SK-N-MC (cell line): Measurements from ENCODE around the gene FGF14.

Experiments
- DNase-seq: peaks from one replicate; pipeline ENCODE4 v3.0.0-alpha.2; 2011; ENCODE audit warnings: low read depth, low spot score
- H3K27ac ChIP-seq: fragments of 200-600 bp; sonication (generic); 2 replicates; pipeline ENCODE4 v1.5.1; 2016; ENCODE audit warnings: mixed run types
- H3K36me3 ChIP-seq: fragments of 200-600 bp; sonication (generic); 2 replicates; pipeline ENCODE4 v1.6.1; 2017; ENCODE audit warnings: antibody characterized with exemption, low read length, mixed read lengths; ENCODE audit not compliant: insufficient read depth
- H3K4me3 ChIP-seq: fragments of 200-600 bp; sonication (generic); 2 replicates; pipeline ENCODE4 v1.5.1; 2016
- H3K9ac ChIP-seq: fragments of 200-600 bp; sonication (generic); 2 replicates; pipeline ENCODE4 v1.8.0; 2017; ENCODE audit warnings: mixed run types, mixed read lengths; ENCODE audit not compliant: insufficient read length
- H3K9me3 ChIP-seq: fragments of 200-600 bp; sonication (generic); 2 replicates; pipeline ENCODE4 v1.6.1; 2017; ENCODE audit warnings: low read depth, mild to moderate bottlenecking, antibody characterized with exemption, low read length, moderate library complexity, mixed read lengths
- EZH2 ChIP-seq: fragments of 200-600 bp; sonication (generic); IDR thresholded peaks from one replicate; pipeline ENCODE4 v1.6.1; 2017; ENCODE audit warnings: antibody characterized with exemption
- FOXP2 ChIP-seq: optimal IDR thresholded peaks from 2 replicates; pipeline ENCODE3; 2011; ENCODE audit warnings: mild to moderate bottlenecking, moderate library complexity; ENCODE audit not compliant: insufficient read depth; ENCODE audit errors: extremely low read length, control extremely low read depth
- POLR2AphosphoS5 ChIP-seq: IDR thresholded peaks from 2 replicates; pipeline ENCODE4 v1.6.1; 2012; ENCODE audit warnings: mild to moderate bottlenecking, low read depth, low read length, borderline replicate concordance

Gene FGF14

GRCh38 chr13:102399791-102400674, 1.8 kb downstream of the FGF14 start:
- TF ChIP-seq FOXP2 (no peak), POLR2AphosphoS5 (no peak; the same call in 1 of the 2 replicates), EZH2 (no peak)
- DNase-seq = no peak
- Histone ChIP-seq H3K36me3 (no peaks in the 10 kb centered on the region), H3K9ac (no peak overlapping the region), H3K27ac (no peak overlapping the region), H3K9me3 (no peaks in the 10 kb centered on the region), H3K4me3 (peak overlapping the region; percentile 73)

GRCh38 chr13:102395939-102396338, 5.9 kb downstream of the FGF14 start:
- Histone ChIP-seq H3K9ac (no peak overlapping the region), H3K4me3 (no peak overlapping the region), H3K36me3 (no peaks in the 10 kb centered on the region), H3K9me3 (no peaks in the 10 kb centered on the region), H3K27ac (no peak overlapping the region)
- TF ChIP-seq FOXP2 (no peak), POLR2AphosphoS5 (no peak), EZH2 (no peak)
- DNase-seq = no peak

GRCh38 chr13:102395174-102395573, 6.7 kb downstream of the FGF14 start:
- no peaks in the 10 kb centered on the region for H3K9me3 ChIP-seq
- H3K9ac ChIP-seq = peak overlapping the region; percentile 91
- peak overlapping the region; percentile 67; the same call in 1 of the 2 replicates for H3K27ac ChIP-seq
- DNase-seq = no peak
- TF ChIP-seq FOXP2 = no peak
- no peak for TF ChIP-seq POLR2AphosphoS5
- TF ChIP-seq EZH2 = no peak
- peak overlapping the region; percentile 91 for H3K4me3 ChIP-seq
- H3K36me3 ChIP-seq = no peaks in the 10 kb centered on the region

- Histone ChIP-seq H3K36me3 (no peaks in the 10 kb centered on the region), H3K27ac (peak overlapping the region; percentile 67; the same call in 1 of the 2 replicates), H3K9me3 (no peaks in the 10 kb centered on the region), H3K4me3 (peak overlapping the region; percentile 91), H3K9ac (peak overlapping the region; percentile 91)
- TF ChIP-seq POLR2AphosphoS5 (peak; percentile 85), FOXP2 (peak; percentile 37), EZH2 (no peak)
- DNase-seq = peak; percentile 60
These were observed 7.4 kb downstream of the FGF14 start for GRCh38 chr13:102394158-102395053.

- Histone ChIP-seq H3K9ac (no peak overlapping the region), H3K9me3 (no peaks in the 10 kb centered on the region), H3K27ac (peak overlapping the region; percentile 87; the same call in 1 of the 2 replicates), H3K4me3 (no peak overlapping the region), H3K36me3 (no peaks in the 10 kb centered on the region)
- DNase-seq = no peak
- no peak for TF ChIP-seq POLR2AphosphoS5
- TF ChIP-seq EZH2 = no peak
- TF ChIP-seq FOXP2 = no peak
These were observed 9.2 kb downstream of the FGF14 start for GRCh38 chr13:102392481-102393209.

GRCh38 chr13:102386461-102386860, 15.4 kb downstream of the FGF14 start:
- Histone ChIP-seq H3K36me3 (no peaks in the 10 kb centered on the region), H3K4me3 (peak overlapping the region; percentile 24), H3K9ac (peak overlapping the region; percentile 43), H3K27ac (peak overlapping the region; percentile 84), H3K9me3 (no peaks in the 10 kb centered on the region)
- peak; percentile 42 for DNase-seq
- TF ChIP-seq FOXP2 (no peak), POLR2AphosphoS5 (peak; percentile 27; the same call in 1 of the 2 replicates), EZH2 (no peak)

GRCh38 chr13:102380012-102380411, 21.8 kb downstream of the FGF14 start:
- Histone ChIP-seq H3K36me3 (no peaks in the 10 kb centered on the region), H3K27ac (no peak overlapping the region), H3K4me3 (no peak overlapping the region), H3K9me3 (no peaks in the 10 kb centered on the region), H3K9ac (no peak overlapping the region)
- no peak for DNase-seq
- TF ChIP-seq FOXP2 (no peak), POLR2AphosphoS5 (no peak), EZH2 (no peak)
